ENCODE data around the gene LIX1L. TPM values are rescaled to one million over a fixed set of nuclear protein-coding genes. Genes with fewer than 3 reads are reported as not detected.

The LIX1L gene
- total RNA-seq, 1 experiment from 2014 or later: 12.4 TPM

- H3K27ac ChIP-seq (ENCODE audit: low read depth, low read length): no peak overlapping the region
- no peak for DNase-seq (ENCODE audit: low read depth, low spot score)
- intact Hi-C loops (cut with micrococcal nuclease): no loop called here
- no peaks in the 10 kb centered on the region for H3K27me3 ChIP-seq (ENCODE audit: insufficient read depth, low read length)
- RAD21 ChIA-PET (ENCODE audit: low non-redundant PET in 1 of 2, low total read pairs in 2 of 2, uncharacterized antibody in 2 of 2, unreplicated experiment in 2 of 2): no interaction called here
- H3K36me3 ChIP-seq (ENCODE audit: control insufficient read depth in 1 of 2, insufficient read depth in 2 of 2, low read length in 2 of 2): no peaks in the 10 kb centered on the region
- no peaks in the 10 kb centered on the region for H3K9me3 ChIP-seq (ENCODE audit: control insufficient read depth in 1 of 2, insufficient read depth in 1 of 2, low read depth in 1 of 2, low read length in 2 of 2)
- TF ChIP-seq RAD21 (IDR thresholded peaks at IDR 0.05; ENCODE audit: low read depth) (peak; percentile 19; the same call in 1 of the 2 replicates), CTCF (IDR thresholded peaks at IDR 0.05 in 2 of 3, conservative IDR thresholded peaks at IDR 0.05 in 1 of 3; ENCODE audit: borderline replicate concordance in 1 of 3, insufficient read depth in 1 of 3, low read depth in 2 of 3, low read length in 2 of 3) (peak; percentile 23 to 32 (median 26); a peak in 4 of 6 replicates), SIN3A (IDR thresholded peaks at IDR 0.05; ENCODE audit: low read depth) (no peak), FOSL1 (IDR thresholded peaks at IDR 0.05; ENCODE audit: low read depth) (no peak)
- no peaks in the 10 kb centered on the region for H3K9me2 ChIP-seq (ENCODE audit: insufficient read depth)
- H4K20me1 ChIP-seq (ENCODE audit: insufficient read depth): no peaks in the 10 kb centered on the region
- no peak overlapping the region for H3K9ac ChIP-seq (ENCODE audit: low read length)
- no peak overlapping the region for H2AFZ ChIP-seq (ENCODE audit: low read depth, low read length, poor library complexity, severe bottlenecking)
- no peak overlapping the region for H3K4me2 ChIP-seq (ENCODE audit: low read length)
- no peaks in the 10 kb centered on the region for H3K79me2 ChIP-seq (ENCODE audit: insufficient read depth, low read length)
- BruUV-seq (replicated peaks): no TSS peak
- CTCF ChIA-PET: interaction anchor here (1.3 kb wide), 1 partner anchor 9 kb away, joined by 4 read pairs; no protein-coding TSS in a partner anchor
- ATAC-seq: peak; percentile 78
- no peaks in the 10 kb centered on the region for H3K4me1 ChIP-seq (ENCODE audit: control insufficient read depth in 1 of 2, insufficient read depth in 2 of 2, low read length in 2 of 2)
- POLR2A ChIA-PET: no interaction called here
- no peak overlapping the region for H3K4me3 ChIP-seq (replicated peaks in 1 of 2; ENCODE audit: low read depth in 1 of 2, low read length in 2 of 2)
Measured at GRCh38 chr1:145901312-145902021, 56.4 kb downstream of the LIX1L start.

- H3K4me1 ChIP-seq (ENCODE audit: control insufficient read depth in 1 of 2, insufficient read depth in 2 of 2, low read length in 2 of 2): no peaks in the 10 kb centered on the region; a peak in 2 of 4 replicates
- POLR2A ChIA-PET: no interaction called here
Measured at GRCh38 chr1:145898756-145899155, 59.1 kb downstream of the LIX1L start.

More at GRCh38 chr1:145898756-145899155, 59.1 kb downstream of the LIX1L start:
- ATAC-seq (no peak), DNase-seq (ENCODE audit: low read depth, low spot score) (no peak)
- Histone ChIP-seq H3K9me3 (ENCODE audit: control insufficient read depth in 1 of 2, insufficient read depth in 1 of 2, low read depth in 1 of 2, low read length in 2 of 2) (no peaks in the 10 kb centered on the region), H3K9ac (ENCODE audit: low read length) (no peak overlapping the region), H3K4me2 (ENCODE audit: low read length) (no peak overlapping the region), H3K4me3 (replicated peaks in 1 of 2; ENCODE audit: low read depth in 1 of 2, low read length in 2 of 2) (no peak overlapping the region), H3K27me3 (ENCODE audit: insufficient read depth, low read length) (no peaks in the 10 kb centered on the region), H3K9me2 (ENCODE audit: insufficient read depth) (no peaks in the 10 kb centered on the region), H4K20me1 (ENCODE audit: insufficient read depth) (no peaks in the 10 kb centered on the region), H3K79me2 (ENCODE audit: insufficient read depth, low read length) (no peaks in the 10 kb centered on the region), H3K36me3 (ENCODE audit: control insufficient read depth in 1 of 2, insufficient read depth in 2 of 2, low read length in 2 of 2) (no peaks in the 10 kb centered on the region), H3K27ac (ENCODE audit: low read depth, low read length) (no peak overlapping the region), H2AFZ (ENCODE audit: low read depth, low read length, poor library complexity, severe bottlenecking) (no peak overlapping the region)
- intact Hi-C loops (cut with micrococcal nuclease): no loop called here
- RAD21 ChIA-PET (ENCODE audit: low non-redundant PET in 1 of 2, low total read pairs in 2 of 2, uncharacterized antibody in 2 of 2, unreplicated experiment in 2 of 2): no interaction called here
- no TSS peak for BruUV-seq (replicated peaks)
- CTCF ChIA-PET: no interaction called here
- TF ChIP-seq SIN3A (IDR thresholded peaks at IDR 0.05; ENCODE audit: low read depth) (no peak), CTCF (IDR thresholded peaks at IDR 0.05 in 2 of 3, conservative IDR thresholded peaks at IDR 0.05 in 1 of 3; ENCODE audit: borderline replicate concordance in 1 of 3, insufficient read depth in 1 of 3, low read depth in 2 of 3, low read length in 2 of 3) (no peak)

Measured in HCT116 (cell line).